Endothelial cell of umbilical vein (primary cell): ENCODE measurements around the gene OR13J1. TPM values are rescaled to one million over a fixed set of nuclear protein-coding genes. Genes with fewer than 3 reads are reported as not detected.
A peak's percentile ranks its signal among the peaks of the same experiment; 100 is the strongest.
"Not testable (repeated sequence)": the region's sequence is repeated elsewhere in the genome, so short reads cannot be mapped to it uniquely, and the experiment has no call there.

Experiments
- BruUV-seq: library from RNA; stranded (reverse); fragments of 400-500 nt; replicated peaks from 2 replicates; lab custom pipeline; 2021; lab: Mats Ljungman, UMichigan
- CTCF ChIA-PET: fragments of 300-600, 350-600 bp; sonication (Branson Sonifier 250); formaldehyde crosslinking; loops from one replicate; lab custom pipeline; 2021; ENCODE audit warnings: antibody characterized with exemption, inconsistent platforms; lab: Charles Lee
- POLR2A ChIA-PET: fragments of 300-600, 350-600 bp; sonication (Branson Sonifier 250); formaldehyde crosslinking; loops from one replicate; lab custom pipeline; 2021; ENCODE audit warnings: antibody characterized with exemption, inconsistent platforms; lab: Charles Lee
- DNase-seq: peaks from one replicate; pipeline ENCODE4 v3.0.0-alpha.2; 2011; ENCODE audit warnings: low read depth, low spot score
- FAIRE-seq: peaks from 2 replicates; lab custom pipeline; 2011; peaks lifted over from hg19 to GRCh38; lab: Jason Lieb, UNC
- H2AFZ ChIP-seq: 2 replicates; pipeline ENCODE4 v1.6.0; 2012; ENCODE audit warnings: low read depth, low read length, control low read depth, inconsistent platforms
- H3K27ac ChIP-seq: 2 replicates; pipeline ENCODE4 v1.5.1; 2011; ENCODE audit warnings: low read depth, mild to moderate bottlenecking, control low read depth, low read length, moderate library complexity; ENCODE audit not compliant: insufficient read depth
- H3K27me3 ChIP-seq, 2 experiments: 2 replicates each; pipeline versions ENCODE4 v1.6.0 to v1.6.1; 2011; ENCODE audit warnings: low read length in 2 of 2, mixed read lengths in 1 of 2; ENCODE audit not compliant: control insufficient read depth in 2 of 2, insufficient read depth in 2 of 2
- H3K36me3 ChIP-seq, 2 experiments: 2 replicates in 1 of 2; 3 replicates in 1 of 2; pipeline ENCODE4 v1.5.1; 2011; ENCODE audit warnings: low read length in 2 of 2, mild to moderate bottlenecking in 1 of 2, moderate library complexity in 1 of 2; ENCODE audit not compliant: control insufficient read depth in 2 of 2, insufficient read depth in 2 of 2; ENCODE audit errors: extremely low read depth in 1 of 2
- H3K4me1 ChIP-seq: 3 replicates; pipeline ENCODE4 v1.5.1; 2011; ENCODE audit warnings: mild to moderate bottlenecking, low read length; ENCODE audit not compliant: control insufficient read depth, insufficient read depth; ENCODE audit errors: extremely low read depth
- H3K4me2 ChIP-seq: 2 replicates; pipeline ENCODE4 v1.6.1; 2011; ENCODE audit warnings: low read length, control low read depth, mixed read lengths; ENCODE audit not compliant: insufficient read depth
- H3K4me3 ChIP-seq, 3 experiments: fragments of 200-600 bp in 1 of 3; sonication (generic), shearing (Covaris generic) in 1 of 3; replicated peaks in 1 of 3; 2 replicates each; pipeline ENCODE4 v1.5.1; 2011 to 2016; ENCODE audit warnings: control low read depth in 3 of 3, low read length in 3 of 3, mild to moderate bottlenecking in 2 of 3, inconsistent platforms in 1 of 3, low read depth in 1 of 3, moderate library complexity in 1 of 3; ENCODE audit not compliant: insufficient read depth in 1 of 3
- H3K79me2 ChIP-seq: 2 replicates; pipeline ENCODE4 v1.6.0; 2012; ENCODE audit warnings: low read length, inconsistent platforms; ENCODE audit not compliant: control insufficient read depth, insufficient read depth
- H3K9ac ChIP-seq: replicated peaks from 2 replicates; pipeline ENCODE3; 2011; ENCODE audit warnings: low read length, control low read depth; ENCODE audit not compliant: insufficient read depth; ENCODE audit errors: extremely low read depth
- H3K9me1 ChIP-seq: replicated peaks from 3 replicates; pipeline ENCODE4 v1.6.0; 2011; ENCODE audit warnings: mild to moderate bottlenecking, low read length; ENCODE audit not compliant: control insufficient read depth, insufficient read depth; ENCODE audit errors: extremely low read depth
- H3K9me3 ChIP-seq: replicated peaks from 2 replicates; pipeline ENCODE4 v1.5.1; 2012; ENCODE audit warnings: low read length, inconsistent platforms; ENCODE audit not compliant: control insufficient read depth, insufficient read depth
- H4K20me1 ChIP-seq: replicated peaks from 2 replicates; pipeline ENCODE3; 2011; ENCODE audit warnings: mild to moderate bottlenecking, low read length; ENCODE audit not compliant: control insufficient read depth, insufficient read depth; ENCODE audit errors: extremely low read depth
- EZH2 ChIP-seq: IDR thresholded peaks from 2 replicates; pipeline ENCODE4 v1.6.1; 2012; ENCODE audit warnings: borderline replicate concordance, low read depth, mild to moderate bottlenecking, moderate library complexity, low read length, inconsistent platforms; ENCODE audit not compliant: severe bottlenecking
- GATA2 ChIP-seq: IDR thresholded peaks from 2 replicates; pipeline ENCODE4 v1.7.0; 2011; ENCODE audit warnings: low read depth, mild to moderate bottlenecking, moderate library complexity, mixed read lengths, low read length; ENCODE audit not compliant: insufficient read length, insufficient read depth
- JUN ChIP-seq: IDR thresholded peaks from 2 replicates; pipeline ENCODE4 v1.6.1; 2011; ENCODE audit warnings: borderline replicate concordance, low read depth; ENCODE audit not compliant: insufficient read length, insufficient read depth
- POLR2A ChIP-seq: IDR thresholded peaks from 2 replicates; pipeline ENCODE4 v1.6.1; 2012; ENCODE audit warnings: low read depth, mild to moderate bottlenecking, control low read depth, low read length
- POLR2AphosphoS5 ChIP-seq: IDR thresholded peaks from 2 replicates; pipeline ENCODE4 v1.6.1; 2012; ENCODE audit warnings: low read depth, mild to moderate bottlenecking, control low read depth, low read length, moderate library complexity; ENCODE audit not compliant: insufficient read depth
- dilution Hi-C: fragments of 300-500 bp; cut with MboI; formaldehyde crosslinking; loops from one replicate; pipeline ENCODE4 v1.15.0; 2019; ENCODE audit warnings: low sequenced_read_pairs; ENCODE audit not compliant: extremely low pct_ligation_motif_present
- intact Hi-C: fragments of 100-400 bp; cut with micrococcal nuclease; formaldehyde crosslinking; loops from one replicate; pipeline ENCODE4 v1.10.0; 2022
- polyA plus RNA-seq, 4 experiments: library from polyadenylated mRNA; depleted of rRNA in 3 of 4; stranded (reverse) in 3 of 4; unstranded in 1 of 4; fragments of >200 nt; gene quantifications; 2 replicates each; pipeline versions ENCODE4 v1.2.1 to v1.2.3, GENCODE V29; 2011 to 2012; ENCODE audit warnings: missing spikeins in 1 of 4
- total RNA-seq: library from RNA; stranded (reverse); gene quantifications from 2 replicates; pipeline ENCODE4 v1.2.3, GENCODE V29; 2021

The OR13J1 gene
- total and polyA plus RNA-seq, 2 donors (not counting 3 experiments of a cell fraction or from before 2014, with no cell fraction given), result not detected

- POLR2A ChIA-PET, BruUV-seq, H3K27ac ChIP-seq, intact Hi-C loops, FAIRE-seq, H2AFZ ChIP-seq, H3K4me3 ChIP-seq, H3K9ac ChIP-seq, H3K9me3 ChIP-seq, DNase-seq, H3K9me1 ChIP-seq, H3K27me3 ChIP-seq, dilution Hi-C loops, H4K20me1 ChIP-seq, H3K36me3 ChIP-seq: not testable (repeated sequence)
- CTCF ChIA-PET, result interaction anchor here (0.8 to 6.4 kb wide), 3 partner anchors 10 to 32 kb away, joined by 6 to 46 read pairs (median 14); no protein-coding TSS in a partner anchor
- Histone ChIP-seq H3K4me2 (peak overlapping the region; percentile 23), H3K4me1 (peaks cover 44% of the 10 kb centered on the region), H3K79me2 (peaks cover 33% of the 10 kb centered on the region)
- TF ChIP-seq POLR2A, result peak; percentile 32
These were observed 43.2 kb upstream of the OR13J1 start for GRCh38 chr9:35913429-35913828.

GRCh38 chr9:35912791-35913400 is 42.7 kb upstream of the OR13J1 start:
- POLR2A ChIA-PET, result no interaction called here
- intact Hi-C loops, result no loop called here

More at GRCh38 chr9:35912791-35913400, 42.7 kb upstream of the OR13J1 start:
- dilution Hi-C loops, result no loop called here
- no peak for DNase-seq
- no peaks in the 10 kb centered on the region for H3K9me1 ChIP-seq
- peaks cover 48% of the 10 kb centered on the region for H3K4me1 ChIP-seq
- FAIRE-seq, result no peak
- H3K79me2 ChIP-seq, result peaks cover 33% of the 10 kb centered on the region
- peak overlapping the region; percentile 35 for H3K4me2 ChIP-seq
- H3K4me3 ChIP-seq, result peak overlapping the region in 1 of 3 experiments; percentile 27
- no peak overlapping the region for H3K9ac ChIP-seq
- no peak overlapping the region for H2AFZ ChIP-seq
- no peak overlapping the region for H3K27ac ChIP-seq
- H3K36me3 ChIP-seq, result no peaks in the 10 kb centered on the region
- H4K20me1 ChIP-seq, result no peaks in the 10 kb centered on the region
- BruUV-seq, result no TSS peak
- no peaks in the 10 kb centered on the region for H3K9me3 ChIP-seq
- H3K27me3 ChIP-seq, result no peaks in the 10 kb centered on the region
- CTCF ChIA-PET, result interaction anchor here (0.8 to 6.4 kb wide), 7 partner anchors 10 to 123 kb away, joined by 4 to 46 read pairs (median 22); no protein-coding TSS in a partner anchor
- TF ChIP-seq JUN (no peak), GATA2 (no peak), POLR2AphosphoS5 (peak; percentile 10), EZH2 (no peak)
